Kidney (tissue), 14 donors: ENCODE data around the gene DHX57. TPM values are rescaled to one million over a fixed set of nuclear protein-coding genes. Genes with fewer than 3 reads are reported as not detected.

Source experiments
- DNase-seq, 5 donors: peaks; one replicate each; pipeline ENCODE4 v3.0.0-alpha.2; 2013 to 2020
- FAIRE-seq: peaks from 2 replicates; lab custom pipeline; 2012; peaks lifted over from hg19 to GRCh38; lab: Jason Lieb, UNC
- H3K27ac ChIP-seq, 2 donors: one replicate each; pipeline ENCODE4 v1.7.0; 2013; ENCODE audit warnings: low read depth in 2 of 2, low read length in 2 of 2, inconsistent platforms in 1 of 2
- H3K27me3 ChIP-seq: one replicate; pipeline ENCODE4 v1.7.1; 2013; ENCODE audit warnings: low read length, inconsistent platforms; ENCODE audit not compliant: control insufficient read depth, insufficient read depth
- H3K36me3 ChIP-seq, 3 donors: one replicate each; pipeline versions ENCODE4 v1.7.0 to v1.7.1; 2013; ENCODE audit warnings: low read length in 3 of 3, control low read depth in 1 of 3, inconsistent platforms in 1 of 3; ENCODE audit not compliant: insufficient read depth in 3 of 3, control insufficient read depth in 2 of 3
- H3K4me1 ChIP-seq, 3 donors: one replicate each; pipeline versions ENCODE4 v1.7.0 to v1.7.1; 2013; ENCODE audit warnings: low read length in 3 of 3, inconsistent platforms in 1 of 3, low read depth in 1 of 3; ENCODE audit not compliant: control insufficient read depth in 2 of 3, insufficient read depth in 2 of 3
- H3K4me3 ChIP-seq, 3 donors: one replicate each; pipeline versions ENCODE4 v1.7.0 to v1.8.1; 2013; ENCODE audit warnings: low read length in 3 of 3, control low read depth in 1 of 3, inconsistent platforms in 1 of 3
- H3K9ac ChIP-seq, 3 donors: one replicate each; pipeline versions ENCODE4 v1.7.0 to v1.7.1; 2013; ENCODE audit warnings: low read length in 3 of 3, control low read depth in 1 of 3, inconsistent platforms in 1 of 3
- H3K9me3 ChIP-seq, 3 donors: one replicate each; pipeline versions ENCODE4 v1.7.0 to v1.7.1; 2013; ENCODE audit warnings: low read length in 3 of 3, control low read depth in 1 of 3, inconsistent platforms in 1 of 3; ENCODE audit not compliant: control insufficient read depth in 2 of 3, insufficient read depth in 1 of 3
- CTCF ChIP-seq: IDR thresholded peaks from 3 replicates; pipeline ENCODE4 v1.5.1; 2012; ENCODE audit warnings: mild to moderate bottlenecking, moderate library complexity, borderline replicate concordance; ENCODE audit not compliant: insufficient read depth; ENCODE audit errors: extremely low read depth
- intact Hi-C: fragments of 100-400 bp; cut with DNase I; formaldehyde crosslinking; loops from one replicate; pipeline ENCODE4 v1.11.1; 2022
- polyA plus RNA-seq: library from polyadenylated mRNA; stranded (reverse); fragments of 350-450 nt; fragmentation: Illumina TruSeq; extraction: RNeasy Lipid Tissue Mini Kit (QIAGEN cat#74804); gene quantifications from one replicate; pipeline ENCODE4 v1.2.3, GENCODE V29; 2014; ENCODE audit warnings: low read depth, low replicate concordance; ENCODE audit not compliant: insufficient read depth
- total RNA-seq: library from RNA; stranded (reverse); fragmentation: NEBNext Ultra II Directional; extraction: Animal tissue kit (Norgen Biotek cat#: 25700); gene quantifications from one replicate; pipeline ENCODE4 v1.2.1, GENCODE V29; 2021
- donor health status: control.
- donor health status: control.
- donor health status: control.
- donor health status: control.
- donor health status: control.
- donor health status: DM: yes; HTN: yes; CAD: no.
- donor health status: Normal renal cell carcinoma (clear cell type).

Gene DHX57
- total and polyA plus RNA-seq, 2 donors from 2014 or later: 6.9 to 20.7 TPM

- H3K27ac ChIP-seq: no peak overlapping the region
- DNase-seq: no peak
- H3K9me3 ChIP-seq: peaks cover 0 to 2% (median 0%) of the 10 kb centered on the region in 3 donors
- no peak for TF ChIP-seq CTCF
- intact Hi-C loops: no loop called here
- peaks cover 2 to 9% (median 5%) of the 10 kb centered on the region in 3 donors for H3K36me3 ChIP-seq
- no peaks in the 10 kb centered on the region for H3K4me1 ChIP-seq
- H3K4me3 ChIP-seq: no peak overlapping the region
- H3K27me3 ChIP-seq: no peaks in the 10 kb centered on the region
- H3K9ac ChIP-seq: no peak overlapping the region
- no peak for FAIRE-seq
Measured at GRCh38 chr2:38866773-38867443, 8.8 kb downstream of the DHX57 start.

GRCh38 chr2:38863061-38863695 lies 12.6 kb downstream of the DHX57 start:
- DNase-seq (no peak), FAIRE-seq (no peak)
- no peaks in the 10 kb centered on the region for H3K4me1 ChIP-seq
- H3K9ac ChIP-seq: no peak overlapping the region
- no peaks in the 10 kb centered on the region for H3K27me3 ChIP-seq
- H3K9me3 ChIP-seq: no peaks in the 10 kb centered on the region
- H3K4me3 ChIP-seq: peak overlapping the region in 2 of 3 donors; percentile 0 to 15
- H3K36me3 ChIP-seq: peaks cover 12 to 17% (median 16%) of the 10 kb centered on the region in 3 donors
- H3K27ac ChIP-seq: no peak overlapping the region
- intact Hi-C loops: no loop called here
- no peak for TF ChIP-seq CTCF

GRCh38 chr2:38862476-38862875 lies 13.3 kb downstream of the DHX57 start:
- intact Hi-C loops: no loop called here
- Histone ChIP-seq H3K4me1 (no peaks in the 10 kb centered on the region), H3K27ac (no peak overlapping the region), H3K9ac (no peak overlapping the region), H3K4me3 (no peak overlapping the region), H3K9me3 (no peaks in the 10 kb centered on the region), H3K27me3 (no peaks in the 10 kb centered on the region), H3K36me3 (peaks cover 11 to 17% (median 16%) of the 10 kb centered on the region in 3 donors)
- TF ChIP-seq CTCF: no peak
- DNase-seq (no peak), FAIRE-seq (no peak)
